T-helper 1 cell treated with Interleukin-12 subunit alpha and Interleukin-12 subunit beta and Interleukin-4 antibody, amounts not matched to agents 30 ng/mL and 1 ng/mL, for 36 hours (primary cell): Measurements from ENCODE around the gene CACNA2D1. TPM values are rescaled to one million over a fixed set of nuclear protein-coding genes. Genes with fewer than 3 reads are reported as not detected.
"Not testable (repeated sequence)": the region's sequence is repeated elsewhere in the genome, so short reads cannot be mapped to it uniquely, and the experiment has no call there.

Source experiments
- intact Hi-C: fragments of 100-400 bp; cut with micrococcal nuclease; formaldehyde crosslinking; loops from one replicate; pipeline ENCODE4 v1.15.1; 2024
- total RNA-seq: library from RNA; stranded (reverse); gene quantifications from 2 replicates; pipeline ENCODE4 v1.2.3, GENCODE V29; 2022

CACNA2D1 gene
- total RNA-seq, 1 donor from 2014 or later, result not detected

DNA sequence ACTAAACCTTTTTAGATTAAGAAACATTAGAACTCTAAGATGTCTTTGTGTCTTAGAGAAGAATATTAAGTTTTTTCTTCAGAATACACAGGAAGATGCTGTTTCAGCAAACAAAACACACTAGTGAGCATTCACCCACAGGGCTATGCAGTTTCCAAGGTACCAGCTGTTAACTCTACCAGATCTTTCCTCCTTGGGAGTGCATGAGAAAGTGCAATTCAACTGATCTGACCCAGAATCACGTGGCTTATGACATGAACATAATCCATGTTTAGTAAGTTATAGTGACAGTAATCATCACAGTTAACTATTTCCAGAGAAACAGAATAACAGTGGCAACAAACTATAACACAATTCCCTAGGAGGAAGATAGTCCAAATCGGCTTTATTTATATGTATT lies 270.7 kb downstream of the CACNA2D1 start:
- intact Hi-C loops, result no loop called here

DNA sequence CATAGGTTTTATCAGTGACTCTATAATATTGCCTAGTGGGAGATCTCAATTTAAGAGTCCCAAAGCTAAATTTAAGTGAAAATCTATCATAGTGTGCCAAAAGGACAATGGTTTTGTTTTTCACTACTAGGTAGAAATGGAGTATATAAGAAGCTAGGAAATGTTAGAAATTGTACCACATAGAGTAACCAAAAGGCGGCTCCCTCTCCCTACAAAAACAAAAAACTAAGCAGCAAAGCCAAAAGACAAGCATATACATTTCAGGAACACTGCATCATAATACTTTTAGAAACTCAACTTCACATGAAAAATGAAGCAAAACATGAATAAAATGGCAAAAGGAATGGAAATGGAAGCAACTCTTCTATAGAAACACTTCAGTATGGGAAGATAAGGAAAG lies 271.6 kb downstream of the CACNA2D1 start:
- intact Hi-C loops, result no loop called here

DNA sequence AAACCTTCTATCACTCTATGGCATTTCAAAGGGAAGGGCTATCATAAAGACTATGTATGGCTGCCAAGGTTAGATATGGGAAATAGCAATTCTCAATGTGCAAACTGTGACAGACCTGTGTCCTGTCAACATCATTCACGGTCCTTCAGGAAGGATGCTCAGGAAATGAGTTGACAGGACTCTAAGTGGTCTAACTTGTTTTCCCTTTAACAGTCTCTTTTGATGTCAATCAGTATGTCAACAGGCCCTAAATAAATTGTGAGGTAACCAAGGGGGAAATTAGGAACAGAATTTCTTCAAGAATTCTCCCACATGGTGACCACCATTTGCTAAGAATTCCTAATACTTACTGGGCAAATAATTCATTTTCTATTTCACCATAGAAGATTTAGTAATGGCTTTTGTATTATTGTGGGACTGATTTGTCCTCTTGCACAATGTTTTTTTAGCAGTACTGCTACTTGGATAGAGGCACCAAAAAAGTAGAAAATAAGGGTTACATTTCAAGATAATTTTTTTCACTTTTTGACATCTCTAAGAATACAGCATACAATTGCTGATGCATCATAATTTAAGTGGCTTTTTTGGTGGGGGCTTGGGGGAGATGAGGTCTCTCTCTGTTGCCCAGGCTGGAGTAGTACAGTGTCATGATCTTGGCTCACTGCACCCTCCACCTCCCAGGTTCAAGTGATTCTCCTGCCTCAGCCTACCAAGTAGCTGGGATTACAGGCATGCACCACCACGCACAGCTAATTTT lies 275.8 kb downstream of the CACNA2D1 start:
- intact Hi-C loops, result no loop called here

DNA sequence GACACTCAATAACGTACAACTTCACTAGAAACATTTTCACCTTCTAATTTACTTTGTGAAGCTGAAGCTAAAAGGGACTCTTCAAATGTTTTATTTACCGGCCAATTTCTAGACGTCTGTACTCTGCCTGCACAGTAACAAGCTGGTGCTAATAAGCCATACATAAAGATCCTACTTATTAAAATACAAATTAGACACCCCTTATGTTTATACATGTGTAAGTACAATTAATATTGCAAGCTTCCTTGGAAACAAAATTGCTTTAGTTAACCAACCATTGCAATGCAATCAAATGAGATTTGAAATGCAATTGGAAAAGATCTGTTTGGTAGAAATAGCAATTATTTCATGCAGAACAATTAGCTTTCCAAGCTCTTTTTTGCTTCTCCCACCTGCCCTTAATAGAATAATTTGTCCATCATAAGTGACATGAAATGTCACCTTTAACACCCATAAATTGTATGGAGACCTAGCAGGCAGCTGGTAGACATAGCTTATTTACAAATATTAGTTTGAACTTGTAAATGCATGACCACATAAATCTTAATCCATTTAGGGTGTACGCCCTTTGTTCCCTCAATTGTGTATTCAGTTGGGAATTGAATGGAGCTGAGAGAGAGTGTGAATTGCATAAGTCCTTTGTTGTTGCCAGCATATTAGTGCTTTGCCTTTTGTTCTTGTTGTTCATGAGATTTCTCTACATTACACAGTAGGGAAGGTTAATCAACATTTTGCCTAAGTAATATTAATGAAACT lies 277.1 kb downstream of the CACNA2D1 start:
- intact Hi-C loops, result no loop called here

DNA sequence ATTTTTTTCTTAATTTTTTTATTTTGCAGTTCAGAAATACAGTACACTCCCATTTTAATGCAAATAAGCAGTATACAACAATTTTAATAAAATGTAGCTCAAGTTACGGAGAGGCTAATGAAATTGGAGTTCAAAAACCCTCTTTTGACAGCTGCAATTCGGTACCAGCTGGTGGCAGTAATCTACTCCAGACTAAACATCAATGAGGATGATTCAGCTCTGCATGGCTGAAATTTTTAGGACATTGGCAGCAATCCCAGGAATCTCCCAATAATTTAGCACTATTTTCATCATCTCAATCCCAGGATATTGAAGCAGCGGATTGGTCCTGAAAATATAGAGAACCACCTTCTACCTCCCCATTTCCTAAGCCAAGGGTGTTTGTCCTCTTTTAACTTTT lies 278.8 kb downstream of the CACNA2D1 start:
- intact Hi-C loops, result no loop called here

DNA sequence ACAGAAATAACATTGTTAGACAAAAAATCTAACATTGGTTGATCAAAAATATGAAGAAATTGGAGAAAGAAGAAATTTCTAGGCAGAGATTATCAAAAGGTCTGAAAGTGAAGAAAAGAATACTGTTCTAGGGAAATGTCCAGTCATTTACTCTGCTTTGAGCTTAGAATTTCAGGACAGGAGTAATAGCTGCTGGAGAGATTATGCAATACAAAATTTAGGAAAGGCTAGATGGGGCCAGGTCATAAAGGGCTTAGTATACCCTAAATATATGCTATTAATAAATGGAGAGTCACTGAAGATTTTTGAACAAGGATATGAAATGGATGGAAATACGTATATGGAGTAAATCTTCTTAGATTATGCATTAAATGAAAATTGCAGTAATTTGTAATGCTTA lies 279.2 kb downstream of the CACNA2D1 start:
- intact Hi-C loops, result no loop called here

DNA sequence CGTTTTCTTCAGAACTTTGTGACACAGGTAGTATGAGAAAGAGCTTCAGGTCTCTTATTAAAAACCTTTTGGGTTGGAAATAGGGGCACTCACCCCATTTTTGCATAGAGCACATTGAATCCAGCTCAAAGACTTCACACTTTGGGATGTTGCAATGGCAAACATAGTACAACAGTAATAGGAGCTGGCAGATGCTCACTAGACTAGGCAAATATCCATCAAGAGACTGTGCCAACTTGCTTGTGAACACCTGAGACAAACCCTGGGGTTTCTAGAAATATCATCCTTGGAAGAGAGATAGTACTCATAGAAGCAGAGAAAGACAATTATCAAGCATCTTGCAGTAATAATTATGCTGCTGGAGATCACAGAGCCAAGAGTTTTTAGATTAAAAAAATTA lies 280.0 kb downstream of the CACNA2D1 start:
- intact Hi-C loops, result no loop called here

DNA sequence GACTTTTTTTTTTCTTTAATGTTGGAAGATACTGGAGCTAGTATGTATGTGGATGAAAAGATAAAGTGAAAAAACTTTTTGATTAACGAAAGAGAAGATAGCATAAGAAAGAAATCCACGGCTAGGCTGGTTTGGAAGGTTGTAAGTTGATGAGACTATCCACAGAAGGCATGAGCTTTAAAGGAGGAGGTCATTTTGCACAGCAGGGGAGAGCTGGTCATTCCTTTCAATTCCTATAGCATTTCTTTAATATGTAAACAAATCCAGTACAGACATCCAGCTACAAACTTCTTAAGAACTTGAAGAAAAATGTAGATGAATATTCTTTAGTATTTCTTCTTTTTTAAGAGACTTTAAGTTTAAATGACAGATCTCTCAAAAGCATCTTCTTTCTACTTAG lies 281.3 kb downstream of the CACNA2D1 start:
- intact Hi-C loops, result no loop called here

DNA sequence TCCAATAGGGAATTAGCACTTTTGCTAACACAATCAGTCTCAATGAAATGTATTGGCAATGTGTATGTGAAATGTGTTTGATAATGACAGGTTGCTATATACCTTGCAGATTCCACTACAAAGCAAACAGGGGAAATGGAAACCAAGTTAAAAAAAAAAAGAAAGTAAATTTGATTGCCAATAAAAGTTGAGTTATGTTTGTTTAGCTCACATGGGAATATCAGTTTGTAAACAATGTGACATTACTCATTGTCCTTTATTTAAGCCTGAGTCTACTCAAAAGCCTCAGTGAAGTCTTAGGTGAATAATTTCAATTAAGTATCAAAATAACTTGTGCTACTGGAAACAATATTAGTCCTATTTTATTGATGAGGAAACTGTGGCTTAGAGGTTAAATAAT lies 285.2 kb downstream of the CACNA2D1 start:
- intact Hi-C loops, result no loop called here

DNA sequence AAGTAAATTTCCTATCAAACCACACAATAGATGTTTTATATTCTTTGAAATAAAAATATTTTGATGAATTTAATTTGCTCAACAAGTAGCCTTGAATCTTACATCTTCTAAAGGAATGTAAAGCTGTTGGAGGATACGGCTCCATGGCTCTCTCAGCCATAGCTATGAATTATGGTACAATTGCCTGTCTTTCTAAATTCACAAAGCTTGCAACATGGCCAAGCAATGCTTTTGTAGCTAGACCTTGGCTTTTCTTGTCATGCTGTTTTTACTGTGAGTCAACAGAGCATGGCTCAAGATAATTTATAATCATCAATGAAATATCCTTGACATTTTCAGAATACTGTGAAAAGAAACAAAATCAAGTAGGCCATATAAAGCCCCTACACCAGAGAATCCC lies 286.7 kb downstream of the CACNA2D1 start:
- intact Hi-C loops, result no loop called here

DNA sequence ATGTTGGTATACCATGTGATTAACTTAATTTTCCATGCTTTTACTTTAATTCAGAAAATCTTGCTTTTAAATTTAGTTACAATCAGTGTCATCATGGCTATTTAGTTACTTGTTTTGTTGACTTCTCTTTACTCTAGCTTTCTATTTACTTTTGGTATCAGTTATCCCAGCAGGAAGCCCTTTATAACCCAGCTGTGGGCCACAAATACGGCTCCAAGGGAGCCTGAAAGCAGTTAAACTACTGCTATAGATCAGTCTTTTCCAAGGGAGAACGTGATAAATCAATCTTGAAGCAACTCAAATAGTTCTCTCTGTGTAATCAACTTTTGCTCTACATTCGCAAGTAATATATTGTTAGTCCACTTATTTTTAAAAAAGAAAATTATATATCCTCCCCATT lies 287.4 kb downstream of the CACNA2D1 start:
- intact Hi-C loops, result no loop called here

DNA sequence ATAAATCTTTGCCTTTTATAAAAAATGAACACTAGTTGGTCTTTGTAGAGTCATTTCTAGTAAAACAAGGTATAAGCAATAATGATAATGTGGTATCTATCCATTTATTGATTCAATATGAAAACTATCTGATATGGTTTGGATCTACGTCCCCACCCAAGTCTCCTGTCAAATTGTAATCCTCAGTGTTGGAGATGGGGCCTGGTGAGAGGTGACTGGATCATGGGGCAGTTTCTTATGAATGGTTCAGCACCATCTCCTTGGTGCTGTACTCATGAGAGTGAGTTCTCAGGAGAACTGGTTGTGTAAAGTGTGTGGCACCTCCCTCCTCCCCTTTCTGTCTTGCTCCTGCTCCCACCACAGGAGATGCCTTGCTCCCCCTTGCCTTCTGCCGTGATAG lies 288.8 kb downstream of the CACNA2D1 start:
- intact Hi-C loops, result no loop called here

DNA sequence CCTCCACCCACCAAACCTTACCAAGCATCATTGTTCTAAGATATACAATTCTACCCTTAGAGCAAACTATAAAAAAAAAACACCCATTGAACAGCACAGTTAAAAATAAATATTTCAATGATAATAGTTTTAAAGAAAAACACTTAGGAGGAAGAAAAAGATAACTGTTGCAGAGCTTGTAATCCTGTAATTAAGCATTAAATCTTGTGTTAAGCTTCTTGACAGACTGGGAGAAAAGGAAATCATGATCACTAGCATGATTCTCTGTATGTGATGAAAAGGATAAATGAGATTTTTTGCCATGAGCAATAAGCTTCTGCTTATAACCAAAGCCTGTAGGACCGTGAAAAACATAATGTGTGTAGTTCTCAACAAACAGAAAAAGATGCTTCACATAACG lies 289.8 kb downstream of the CACNA2D1 start:
- intact Hi-C loops, result no loop called here

DNA sequence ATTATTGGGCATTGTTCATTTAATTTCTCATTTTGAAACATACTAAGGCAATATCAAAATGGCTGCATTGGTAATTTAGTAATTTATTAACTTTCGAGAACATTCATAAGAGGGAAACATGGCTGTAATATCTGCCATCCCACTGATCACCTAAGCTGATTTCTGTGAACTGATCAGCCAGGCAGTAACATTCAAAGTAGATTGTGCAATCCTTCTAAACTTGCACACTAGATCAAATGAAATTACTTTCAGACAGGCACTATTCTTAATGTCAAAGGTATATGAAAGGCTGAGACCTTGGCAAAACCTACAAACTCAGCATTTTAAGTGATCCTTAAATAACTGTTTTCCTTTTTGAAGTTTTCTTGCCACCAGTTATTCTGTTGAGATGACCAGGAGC lies 290.7 kb downstream of the CACNA2D1 start:
- intact Hi-C loops, result no loop called here

DNA sequence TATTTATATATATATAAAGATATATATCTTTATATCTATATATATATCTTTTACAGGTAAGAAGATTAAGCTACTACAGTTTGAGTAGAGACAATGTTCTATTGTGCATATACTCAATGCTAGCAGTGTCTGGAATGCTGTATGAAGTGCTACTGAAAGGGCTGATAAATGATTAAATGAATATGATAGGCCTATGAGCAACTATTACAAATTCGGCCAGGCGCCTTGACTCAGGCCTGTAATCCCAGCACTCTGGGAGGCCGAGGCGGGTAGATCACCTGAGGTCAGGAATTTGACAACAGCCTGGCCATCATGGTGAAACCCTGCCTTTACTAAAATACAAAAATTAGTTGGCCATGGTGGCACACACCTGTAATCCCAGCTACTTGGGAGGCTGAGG lies 297.1 kb downstream of the CACNA2D1 start:
- intact Hi-C loops, result no loop called here

DNA sequence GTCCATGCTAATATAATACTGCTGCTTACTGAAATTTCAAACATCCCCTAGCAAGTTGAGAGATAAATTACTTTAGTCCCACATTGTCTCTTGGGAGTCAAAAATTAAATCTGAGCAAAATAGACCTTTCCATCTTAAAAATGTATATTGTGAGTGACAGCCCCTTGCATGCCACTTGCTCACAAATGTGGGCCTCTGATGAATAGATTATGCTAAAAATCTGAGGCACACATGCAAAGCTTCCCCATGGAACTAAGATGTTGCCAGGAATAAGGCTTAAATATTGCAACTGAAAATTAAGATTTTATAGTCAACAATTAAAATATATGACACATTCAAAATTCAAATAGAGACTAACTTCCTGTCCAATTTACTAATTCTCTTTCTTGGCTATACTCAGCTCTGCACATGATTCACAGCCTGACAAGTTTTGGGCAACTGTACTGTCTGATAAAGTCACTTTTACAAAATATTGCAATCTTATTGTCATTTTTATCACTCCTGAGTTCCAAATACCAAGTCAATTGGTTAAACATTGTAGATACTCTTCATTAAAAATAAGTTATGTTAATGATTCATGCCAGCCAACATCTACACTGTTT lies 301.2 kb downstream of the CACNA2D1 start:
- intact Hi-C loops, result no loop called here

DNA sequence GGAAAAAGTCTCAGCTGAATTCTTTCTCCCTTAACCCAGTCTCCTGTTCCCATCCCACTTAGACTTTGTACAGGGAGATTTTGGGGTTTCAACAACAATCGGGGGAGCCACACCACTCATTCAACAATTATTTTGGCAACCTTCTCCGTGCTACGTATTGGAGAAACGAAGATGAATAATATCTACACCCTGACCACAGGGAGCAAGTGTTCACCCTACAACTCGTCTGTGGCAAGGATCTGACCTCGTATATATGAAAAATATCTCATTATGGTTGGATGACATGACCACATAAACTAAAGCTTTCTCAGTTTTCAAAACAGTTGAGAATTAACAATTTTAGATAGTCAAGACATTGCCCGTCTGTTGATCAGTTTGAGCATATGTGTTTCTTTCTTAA lies 302.1 kb downstream of the CACNA2D1 start:
- intact Hi-C loops, result no loop called here

DNA sequence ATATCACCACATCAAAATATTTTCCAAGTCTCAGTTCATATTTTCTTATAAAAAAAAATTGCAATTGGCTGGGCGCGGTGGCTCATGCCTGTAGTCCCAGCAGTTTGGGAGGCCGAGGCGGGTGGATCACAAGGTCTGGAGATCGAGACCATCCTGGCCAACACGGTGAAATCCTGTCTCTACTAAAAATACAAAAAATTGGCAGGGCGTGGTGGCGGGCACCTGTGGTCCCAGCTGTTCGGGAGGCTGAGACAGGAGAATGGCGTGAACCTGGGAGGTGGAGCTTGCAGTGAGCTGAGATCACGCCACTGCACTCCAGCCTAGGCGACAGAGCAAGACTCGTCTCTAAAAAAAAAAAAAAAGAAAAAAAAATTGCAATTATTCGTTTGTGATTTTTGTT lies 303.0 kb downstream of the CACNA2D1 start:
- intact Hi-C loops, result not testable (repeated sequence)

DNA sequence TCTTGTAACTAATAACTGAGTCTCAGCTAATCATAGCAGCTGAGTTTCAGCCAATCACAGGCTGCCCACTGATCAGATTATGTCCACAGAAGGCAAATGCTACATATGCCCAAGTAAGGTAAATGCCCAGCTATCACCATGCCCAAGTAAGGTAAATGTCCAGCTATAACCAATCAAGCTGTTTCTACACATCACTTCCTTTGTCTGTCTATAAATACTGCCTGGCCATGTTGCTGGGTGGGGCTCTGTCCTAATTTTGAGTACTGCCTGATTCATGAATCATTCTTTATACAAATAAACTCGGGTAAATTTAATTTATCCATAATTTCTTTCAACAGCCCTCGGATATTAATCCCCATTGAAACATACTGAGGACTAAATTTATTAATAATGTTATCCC lies 312.4 kb downstream of the CACNA2D1 start:
- intact Hi-C loops, result no loop called here

DNA sequence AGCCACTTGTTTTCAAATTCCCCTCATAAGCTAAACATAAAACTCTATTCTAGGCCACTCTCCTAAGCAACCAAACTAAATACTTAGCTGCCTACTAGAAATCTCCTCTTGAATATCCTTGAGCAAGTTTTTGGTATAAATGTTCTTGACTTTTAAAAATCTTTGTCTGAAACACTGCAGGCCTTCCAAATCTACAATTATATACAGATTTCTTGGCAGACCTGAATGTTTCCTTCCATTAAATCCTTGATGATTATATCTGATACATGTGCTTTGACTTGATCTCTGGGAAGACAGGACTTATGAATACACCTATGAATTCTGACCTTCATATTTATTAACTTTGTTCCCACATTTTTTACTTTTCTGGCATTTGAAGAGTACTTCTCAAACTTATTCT lies 314.5 kb downstream of the CACNA2D1 start:
- intact Hi-C loops, result no loop called here

DNA sequence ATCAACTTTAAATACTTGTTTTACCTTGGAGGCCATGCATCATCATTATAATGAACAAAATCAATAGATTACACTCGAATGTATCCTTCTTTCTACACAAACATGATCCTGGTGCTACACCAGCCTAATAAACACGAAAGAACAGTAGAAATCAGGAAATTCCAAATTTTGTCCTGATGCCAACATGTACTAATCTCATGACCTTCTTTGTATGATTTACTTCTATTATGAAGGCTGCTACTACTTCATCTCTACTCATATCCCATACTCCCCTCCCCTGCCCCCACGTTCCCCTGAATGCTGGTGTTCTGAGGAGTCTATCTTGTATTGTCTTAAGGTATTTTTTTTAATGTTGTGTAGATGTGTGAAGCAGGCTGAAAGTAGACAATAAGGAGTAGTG lies 315.0 kb downstream of the CACNA2D1 start:
- intact Hi-C loops, result no loop called here

DNA sequence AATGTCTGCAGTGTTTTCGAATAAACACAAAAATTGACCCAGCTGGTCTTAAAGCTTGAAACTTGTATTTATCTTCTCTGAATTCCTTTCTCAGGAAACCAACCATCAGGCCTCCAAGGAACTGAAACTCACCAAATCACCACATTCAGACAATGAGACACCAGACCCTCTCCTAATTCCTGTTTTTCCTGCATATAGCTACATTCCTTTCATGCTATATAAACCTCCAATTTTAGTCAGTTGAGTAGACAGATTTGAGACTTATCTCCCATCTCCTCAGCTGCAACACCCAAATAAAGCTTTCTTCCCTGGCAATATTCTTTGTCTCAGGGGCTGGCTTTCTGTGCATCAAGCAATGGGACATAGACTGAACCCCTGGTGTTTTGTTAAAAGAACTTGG lies 317.0 kb downstream of the CACNA2D1 start:
- intact Hi-C loops, result no loop called here

DNA sequence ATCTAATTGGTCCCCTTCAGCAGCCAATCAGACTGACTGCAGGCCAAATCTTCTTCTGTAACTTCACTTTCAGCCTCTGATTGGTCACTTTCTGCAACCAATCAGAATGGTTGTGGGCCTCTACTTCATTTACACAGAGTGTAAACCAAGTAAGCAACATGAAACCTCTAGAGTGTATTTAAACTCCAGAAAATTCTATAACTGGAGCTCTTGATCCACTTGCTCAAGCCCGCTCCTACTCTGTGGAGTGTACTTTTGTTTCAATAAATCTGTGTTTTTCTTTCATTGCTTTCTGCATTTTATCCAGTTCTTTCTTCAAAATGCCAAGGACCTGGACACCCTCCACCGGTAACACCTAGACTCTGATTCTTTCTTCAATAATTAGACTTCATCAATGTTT lies 319.1 kb downstream of the CACNA2D1 start:
- intact Hi-C loops, result no loop called here
